A549 (cell line): Measurements from ENCODE around the gene STRN4. TPM values are rescaled to one million over a fixed set of nuclear protein-coding genes. Genes with fewer than 3 reads are reported as not detected.

Source experiments
- ATAC-seq, 2 experiments: fragments of 200-7000 bp in 1 of 2; fragments of >200 bp in 1 of 2; cut with Nextera tagmentation in 1 of 2; cut with Tn5 transposase in 1 of 2; 3 replicates each; pipeline versions ENCODE4 v1.8.0 to v1.9.1; 2018 to 2020; ENCODE audit warnings: mild to moderate bottlenecking in 1 of 2, moderate library complexity in 1 of 2
- CTCF ChIA-PET: fragments of 300-600 bp; sonication (Branson Sonifier 250); formaldehyde crosslinking; extraction: SDS; loops from one replicate; lab custom pipeline; 2021; ENCODE audit warnings: antibody characterized with exemption, inconsistent platforms; lab: Yijun Ruan, JAX
- POLR2A ChIA-PET: fragments of 350-600 bp; formaldehyde crosslinking; extraction: SDS; loops from one replicate; lab custom pipeline; 2021; ENCODE audit warnings: antibody characterized with exemption, inconsistent platforms; lab: Yijun Ruan, JAX
- DNase-seq, 2 experiments: peaks; one replicate each; pipeline versions ENCODE4 v3.0.0 to v3.0.0-alpha.2; 2011 to 2016; ENCODE audit warnings: low read depth in 1 of 2, low spot score in 1 of 2
- FAIRE-seq: peaks from 2 replicates; lab custom pipeline; 2011; peaks lifted over from hg19 to GRCh38; lab: Jason Lieb, UNC
- H3K27ac ChIP-seq, 2 experiments: fragments of >200 bp; sonication (Bioruptor Twin); formaldehyde crosslinking; 3 replicates each; pipeline ENCODE4 v1.5.1; 2016 to 2017
- H3K4me1 ChIP-seq: fragments of >200 bp; sonication (Bioruptor Twin); formaldehyde crosslinking; 3 replicates; pipeline ENCODE4 v1.6.1; 2016
- H3K4me2 ChIP-seq: fragments of >200 bp; sonication (Bioruptor Twin); formaldehyde crosslinking; 3 replicates; pipeline ENCODE4 v1.6.1; 2016
- H3K4me3 ChIP-seq: fragments of >200 bp; sonication (Bioruptor Twin); formaldehyde crosslinking; 3 replicates; pipeline ENCODE4 v1.5.1; 2016
- H3K9me3 ChIP-seq: fragments of >200 bp; sonication (Bioruptor Twin); formaldehyde crosslinking; 3 replicates; pipeline ENCODE4 v1.6.1; 2016
- CBX8 ChIP-seq: fragments of 200-600 bp; sonication (generic); IDR thresholded peaks from 2 replicates; pipeline ENCODE4 v1.6.1; 2016
- CEBPB ChIP-seq, 2 experiments: fragments of >200 bp in 1 of 2; sonication (Bioruptor Twin) in 1 of 2; formaldehyde crosslinking in 1 of 2; IDR thresholded peaks; 2 replicates each; pipeline ENCODE4 v1.6.1; 2012 to 2016
- CTCF ChIP-seq: fragments of >200 bp; sonication (Bioruptor Twin); formaldehyde crosslinking; IDR thresholded peaks from 3 replicates; pipeline ENCODE4 v1.5.1; 2016
- E2F6 ChIP-seq: IDR thresholded peaks from 2 replicates; pipeline ENCODE4 v1.6.1; 2012; ENCODE audit warnings: low read depth, borderline replicate concordance
- EHF ChIP-seq: fragments of 250-450 bp; sonication (Bioruptor Pico); IDR thresholded peaks from 2 replicates; pipeline ENCODE4 v1.5.0; 2020; ENCODE audit warnings: mild to moderate bottlenecking
- EHMT2 ChIP-seq: fragments of 200-600 bp; sonication (generic); IDR thresholded peaks from 2 replicates; pipeline ENCODE4 v1.6.1; 2016; ENCODE audit warnings: antibody characterized with exemption, low read depth, mild to moderate bottlenecking, moderate library complexity
- ESRRA ChIP-seq: fragments of 150-350 bp; IDR thresholded peaks from 2 replicates; pipeline ENCODE4 v1.6.1; 2014; ENCODE audit warnings: mild to moderate bottlenecking, low read length, borderline replicate concordance
- FOSL2 ChIP-seq, 2 experiments: fragments of 450-650 bp in 1 of 2; fragments of >200 bp in 1 of 2; sonication (Bioruptor Twin) in 1 of 2; formaldehyde crosslinking; IDR thresholded peaks; 2 replicates each; pipeline versions ENCODE4 v1.5.0 to v1.6.1; 2016 to 2020; ENCODE audit warnings: mild to moderate bottlenecking in 1 of 2, moderate library complexity in 1 of 2
- GATA3 ChIP-seq: IDR thresholded peaks from 2 replicates; pipeline ENCODE4 v1.6.1; 2012; ENCODE audit warnings: borderline replicate concordance
- HEYL ChIP-seq: fragments of 250-450 bp; sonication (Bioruptor Pico); IDR thresholded peaks from 2 replicates; pipeline ENCODE4 v1.8.0; 2021; ENCODE audit warnings: mild to moderate bottlenecking, moderate library complexity
- HMGXB4 ChIP-seq: fragments of 250-450 bp; sonication (Bioruptor Pico); IDR thresholded peaks from 2 replicates; pipeline ENCODE4 v1.5.0; 2021; ENCODE audit warnings: mild to moderate bottlenecking, moderate library complexity, borderline replicate concordance
- HOXA7 ChIP-seq: fragments of 250-450 bp; sonication (Bioruptor Pico); IDR thresholded peaks from 2 replicates; pipeline ENCODE4 v1.5.0; 2020; ENCODE audit warnings: mild to moderate bottlenecking, moderate library complexity
- JUNB ChIP-seq: fragments of >200 bp; sonication (Bioruptor Twin); formaldehyde crosslinking; IDR thresholded peaks from 2 replicates; pipeline ENCODE4 v1.6.1; 2016
- NFE2L2 ChIP-seq: fragments of 150-350 bp; conservative IDR thresholded peaks from 2 replicates; pipeline ENCODE4 v1.6.1; 2014; ENCODE audit warnings: low read length
- PBX3 ChIP-seq: IDR thresholded peaks from 2 replicates; pipeline ENCODE4 v1.6.1; 2012
- PHF8 ChIP-seq: fragments of 200-600 bp; sonication (generic); IDR thresholded peaks from 2 replicates; pipeline ENCODE4 v1.6.1; 2016; ENCODE audit warnings: low read depth, mild to moderate bottlenecking, antibody characterized with exemption, moderate library complexity, borderline replicate concordance
- POLR2AphosphoS2 ChIP-seq: conservative IDR thresholded peaks from 2 replicates; pipeline ENCODE4 v1.6.1; 2012; ENCODE audit warnings: low read length, improper control_type of control experiment, inconsistent platforms
- RAD21 ChIP-seq, 2 experiments: fragments of >200 bp in 1 of 2; sonication (Bioruptor Twin) in 1 of 2; formaldehyde crosslinking in 1 of 2; IDR thresholded peaks in 1 of 2; conservative IDR thresholded peaks in 1 of 2; 2 replicates in 1 of 2; 3 replicates in 1 of 2; pipeline ENCODE4 v1.6.1; 2012 to 2018; ENCODE audit warnings: inconsistent platforms in 1 of 2
- RFX5 ChIP-seq: fragments of 450-650 bp; IDR thresholded peaks from 2 replicates; pipeline ENCODE4 v1.7.1; 2014; ENCODE audit warnings: antibody characterized with exemption, mild to moderate bottlenecking, moderate library complexity
- RNF2 ChIP-seq: fragments of 200-600 bp; sonication (generic); IDR thresholded peaks from 2 replicates; pipeline ENCODE4 v1.6.1; 2016; ENCODE audit warnings: low read depth, mild to moderate bottlenecking, antibody characterized with exemption, moderate library complexity, borderline replicate concordance
- ZFP36 ChIP-seq: fragments of 450-650 bp; IDR thresholded peaks from 2 replicates; pipeline ENCODE4 v1.6.1; 2014; ENCODE audit warnings: borderline replicate concordance; ENCODE audit not compliant: partially characterized antibody
- ZSCAN20 ChIP-seq: fragments of 250-450 bp; sonication (Bioruptor Pico); IDR thresholded peaks from 2 replicates; pipeline ENCODE4 v1.8.0; 2022; ENCODE audit warnings: mild to moderate bottlenecking, moderate library complexity
- WGBS: methylation state at CpG from one replicate; pipeline ENCODE4 v1.1.6; 2017; ENCODE audit errors: missing lambda C conversion rate; 5-methylcytosine and 5-hydroxymethylcytosine counted together
- polyA plus RNA-seq, 4 experiments: library from polyadenylated mRNA; depleted of rRNA in 3 of 4; stranded (reverse); fragments of >200 nt; fragmentation: RNase III in 1 of 4; extraction: RNeasy Plus Mini Kit Qiagen cat#74134 plus additional on column Dnase treatment in 1 of 4; gene quantifications; 2 replicates in 3 of 4; 3 replicates in 1 of 4; pipeline ENCODE4 v1.2.3, GENCODE V29; 2011 to 2017
- TF ChIP-seq, protein P1 (sequence below): fragments of >200 bp; sonication (Bioruptor Twin); formaldehyde crosslinking; IDR thresholded peaks from 2 replicates; pipeline ENCODE4 v1.6.1; 2016

STRN4 gene
- polyA plus RNA-seq, 2 of the 4 experiments (the other 2 are of a cell fraction), result 62.8 to 70.0 TPM

GRCh38 chr19:46742926-46743480 is 3.2 kb downstream of the STRN4 start:
- no peak overlapping the region for H3K4me3 ChIP-seq
- no peak for ATAC-seq
- no peak overlapping the region for H3K27ac ChIP-seq
- H3K9me3 ChIP-seq, result no peaks in the 10 kb centered on the region
- DNase-seq, result no peak
- WGBS, result 90% methylated on average over 4 of the region's 4 CpGs
- POLR2A ChIA-PET, result no interaction called here
- CTCF ChIA-PET, result interaction anchor here (1.0 to 12.9 kb wide), 8 partner anchors 9 to 249 kb away, joined by 3 to 205 read pairs (median 8); no protein-coding TSS in a partner anchor
- TF ChIP-seq RAD21 (conservative IDR thresholded peaks at IDR 0.05 in 1 of 2, IDR thresholded peaks at IDR 0.05 in 1 of 2) (no peak), NFE2L2 (no peak), CTCF (no peak), HMGXB4 (CRISPR knock-in tag) (no peak), ZFP36 (no peak)
- no peak overlapping the region for H3K4me2 ChIP-seq
- peaks cover 17% of the 10 kb centered on the region for H3K4me1 ChIP-seq
- no peak for FAIRE-seq

- ChIA-PET POLR2A (no interaction called here), CTCF (interaction anchor here (0.7 to 12.9 kb wide), 13 partner anchors 10 to 195 kb away, joined by 3 to 205 read pairs (median 5); no protein-coding TSS in a partner anchor)
- Histone ChIP-seq H3K4me3 (no peak overlapping the region), H3K9me3 (no peaks in the 10 kb centered on the region), H3K4me1 (peaks cover 12% of the 10 kb centered on the region), H3K4me2 (no peak overlapping the region), H3K27ac (no peak overlapping the region)
- FAIRE-seq (no peak), DNase-seq (no peak), ATAC-seq (no peak)
- no peak for TF ChIP-seq E2F6
- no peak for TF ChIP-seq PHF8
- 90% methylated on average over 13 of the region's 17 CpGs for WGBS
These were observed 4.8 kb downstream of the STRN4 start for GRCh38 chr19:46741447-46741846.

GRCh38 chr19:46739290-46739771 is 6.9 kb downstream of the STRN4 start:
- FAIRE-seq, result no peak
- H3K9me3 ChIP-seq, result no peaks in the 10 kb centered on the region
- TF ChIP-seq E2F6 (no peak), CEBPB (IDR thresholded peaks at IDR 0.05) (no peak), ZSCAN20 (CRISPR knock-in tag) (no peak), ZFP36 (no peak), JUNB (no peak), RAD21 (conservative IDR thresholded peaks at IDR 0.05 in 1 of 2, IDR thresholded peaks at IDR 0.05 in 1 of 2) (no peak), PBX3 (no peak), EHMT2 (no peak), POLR2AphosphoS2 (no peak), CBX8 (no peak), HEYL (no peak), RFX5 (no peak), HOXA7 (CRISPR knock-in tag) (no peak), ESRRA (no peak), FOSL2 (IDR thresholded peaks at IDR 0.05) (no peak), FOSL2 (CRISPR knock-in tag; IDR thresholded peaks at IDR 0.05) (no peak), RNF2 (no peak), GATA3 (no peak), EHF (CRISPR knock-in tag) (no peak)
- TF ChIP-seq, protein P1, sequence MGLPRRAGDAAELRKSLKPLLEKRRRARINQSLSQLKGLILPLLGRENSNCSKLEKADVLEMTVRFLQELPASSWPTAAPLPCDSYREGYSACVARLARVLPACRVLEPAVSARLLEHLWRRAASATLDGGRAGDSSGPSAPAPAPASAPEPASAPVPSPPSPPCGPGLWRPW, result no peak
- TF ChIP-seq, all 56 proteins: peak for 0
- Histone ChIP-seq H3K4me2 (no peak overlapping the region), H3K4me3 (no peak overlapping the region), H3K27ac (no peak overlapping the region), H3K4me1 (peaks cover 5% of the 10 kb centered on the region)
- POLR2A ChIA-PET, result no interaction called here
- ATAC-seq, result no peak; a peak in 1 of 6 replicates
- CTCF ChIA-PET, result interaction anchor here (0.5 to 12.9 kb wide), 5 partner anchors 11 to 101 kb away, joined by 3 to 205 read pairs (median 6); no protein-coding TSS in a partner anchor
- WGBS, result 87% methylated on average over 14 of the region's 14 CpGs
- DNase-seq, result no peak
